GF-D8 (cell line): Measurements from ENCODE around the gene GKN1.

Source experiments
- DNase-seq: peaks from one replicate; lab custom pipeline; 2025; lab: John Stamatoyannopoulos, UW

Gene GKN1

GRCh38 chr2:68961380-68961779 lies 13.1 kb upstream of the GKN1 start:
- DNase-seq: no peak

GRCh38 chr2:68964282-68964681 lies 10.2 kb upstream of the GKN1 start:
- DNase-seq: no peak

- no peak for DNase-seq
These were observed 6.2 kb upstream of the GKN1 start for GRCh38 chr2:68968221-68968620.

GRCh38 chr2:68969736-68970490 lies 4.5 kb upstream of the GKN1 start:
- no peak for DNase-seq

GRCh38 chr2:68970566-68971265 lies 3.7 kb upstream of the GKN1 start:
- no peak for DNase-seq

- no peak for DNase-seq
These were observed 2.7 kb upstream of the GKN1 start for GRCh38 chr2:68971591-68972231.

GRCh38 chr2:68974946-68975665 lies 670 bp downstream of the GKN1 start:
- no peak for DNase-seq

- DNase-seq: no peak
These were observed 1.4 kb downstream of the GKN1 start for GRCh38 chr2:68975844-68976243.

- DNase-seq: no peak
These were observed 3.0 kb downstream of the GKN1 start for GRCh38 chr2:68977453-68977852.

GRCh38 chr2:68978098-68978497 lies 3.7 kb downstream of the GKN1 start:
- no peak for DNase-seq

GRCh38 chr2:68980956-68981355 lies 6.5 kb downstream of the GKN1 start:
- no peak for DNase-seq

- DNase-seq: no peak
These were observed 12.6 kb downstream of the GKN1 start for GRCh38 chr2:68987021-68987503.

- no peak for DNase-seq
These were observed 14.6 kb downstream of the GKN1 start for GRCh38 chr2:68989035-68989434.

- no peak for DNase-seq
These were observed 17.9 kb downstream of the GKN1 start for GRCh38 chr2:68992341-68992740.

GRCh38 chr2:68992933-68993332 lies 18.5 kb downstream of the GKN1 start:
- no peak for DNase-seq

- DNase-seq: no peak
These were observed 19.2 kb downstream of the GKN1 start for GRCh38 chr2:68993660-68994059.

GRCh38 chr2:68994864-68995263 lies 20.4 kb downstream of the GKN1 start:
- no peak for DNase-seq

GRCh38 chr2:68995916-68996315 lies 21.5 kb downstream of the GKN1 start:
- no peak for DNase-seq

GRCh38 chr2:68997401-68997800 lies 23.0 kb downstream of the GKN1 start:
- DNase-seq: no peak

- no peak for DNase-seq
These were observed 27.4 kb downstream of the GKN1 start for GRCh38 chr2:69001879-69002278.

GRCh38 chr2:69003731-69004130 lies 29.3 kb downstream of the GKN1 start:
- DNase-seq: no peak

GRCh38 chr2:69007169-69007568 lies 32.7 kb downstream of the GKN1 start:
- no peak for DNase-seq
